Mesothelial cell of epicardium (in vitro differentiated cells): Measurements from ENCODE around the gene UGCG. TPM values are rescaled to one million over a fixed set of nuclear protein-coding genes. Genes with fewer than 3 reads are reported as not detected.
A peak's percentile ranks its signal among the peaks of the same experiment; 100 is the strongest.
"Not testable (repeated sequence)": the region's sequence is repeated elsewhere in the genome, so short reads cannot be mapped to it uniquely, and the experiment has no call there.

Source experiments
- DNase-seq, 2 experiments: peaks; one replicate each; pipeline ENCODE4 v3.0.0; 2021; ENCODE audit warnings: low spot score in 2 of 2; ENCODE audit not compliant: unreplicated experiment in 2 of 2
- H3K27ac Mint-ChIP-seq: 2 replicates; pipeline ENCODE4 v1.8.0; 2021; ENCODE audit warnings: mixed read lengths
- H3K27me3 Mint-ChIP-seq: 2 replicates; pipeline ENCODE4 v1.8.0; 2021; ENCODE audit warnings: low read depth, mixed read lengths
- H3K36me3 Mint-ChIP-seq: 2 replicates; pipeline ENCODE4 v1.8.0; 2021; ENCODE audit warnings: mixed read lengths
- H3K4me1 Mint-ChIP-seq: 2 replicates; pipeline ENCODE4 v1.8.0; 2021; ENCODE audit warnings: mixed read lengths
- H3K4me3 Mint-ChIP-seq: 2 replicates; pipeline ENCODE4 v1.8.0; 2021; ENCODE audit warnings: mild to moderate bottlenecking, moderate library complexity, mixed read lengths
- H3K9me3 Mint-ChIP-seq: 2 replicates; pipeline ENCODE4 v1.8.0; 2021; ENCODE audit warnings: mixed read lengths
- CTCF ChIP-seq: fragments of 200-600 bp; sonication (generic); IDR thresholded peaks from one replicate; pipeline ENCODE4 v1.5.0; 2021; ENCODE audit warnings: antibody characterized with exemption; ENCODE audit not compliant: unreplicated experiment
- total RNA-seq: library from RNA; stranded (reverse); gene quantifications from 3 replicates; pipeline ENCODE4 v1.2.1, GENCODE V29; 2021

UGCG gene
- total RNA-seq, 1 donor from 2014 or later: 27.0 TPM

GRCh38 chr9:111900858-111901612, 4.4 kb downstream of the UGCG start:
- Mint-ChIP-seq H3K4me1 (peaks cover 16% of the 10 kb centered on the region), H3K27ac (no peak overlapping the region), H3K36me3 (no peaks in the 10 kb centered on the region), H3K27me3 (no peaks in the 10 kb centered on the region), H3K9me3 (no peaks in the 10 kb centered on the region), H3K4me3 (no peak overlapping the region)
- no peak for TF ChIP-seq CTCF
- no peak for DNase-seq

- Mint-ChIP-seq H3K36me3 (peaks cover 4% of the 10 kb centered on the region), H3K9me3 (no peaks in the 10 kb centered on the region), H3K4me3 (no peak overlapping the region), H3K27ac (no peak overlapping the region), H3K27me3 (no peaks in the 10 kb centered on the region), H3K4me1 (peaks cover 16% of the 10 kb centered on the region)
- no peak for DNase-seq
- TF ChIP-seq CTCF: no peak
Measured at GRCh38 chr9:111902391-111903139, 6.0 kb downstream of the UGCG start.

- H3K27me3 Mint-ChIP-seq, H3K4me3 Mint-ChIP-seq, H3K36me3 Mint-ChIP-seq, DNase-seq, H3K9me3 Mint-ChIP-seq: not testable (repeated sequence)
- H3K4me1 Mint-ChIP-seq: peaks cover 18% of the 10 kb centered on the region
- H3K27ac Mint-ChIP-seq: peak overlapping the region; percentile 66
Measured at GRCh38 chr9:111903535-111903934, 6.9 kb downstream of the UGCG start.

- no peak for DNase-seq
- Mint-ChIP-seq H3K4me3 (no peak overlapping the region), H3K27me3 (no peaks in the 10 kb centered on the region), H3K4me1 (peaks cover 20% of the 10 kb centered on the region), H3K27ac (peak overlapping the region; percentile 66), H3K9me3 (no peaks in the 10 kb centered on the region), H3K36me3 (peaks cover 4% of the 10 kb centered on the region)
- TF ChIP-seq CTCF: no peak
Measured at GRCh38 chr9:111904026-111904425, 7.4 kb downstream of the UGCG start.

- Mint-ChIP-seq H3K36me3 (peaks cover 4% of the 10 kb centered on the region), H3K27me3 (no peaks in the 10 kb centered on the region), H3K27ac (peak overlapping the region; percentile 52), H3K4me1 (peaks cover 26% of the 10 kb centered on the region), H3K9me3 (no peaks in the 10 kb centered on the region), H3K4me3 (no peak overlapping the region)
- DNase-seq: no peak
- TF ChIP-seq CTCF: no peak
Measured at GRCh38 chr9:111904891-111905291, 8.3 kb downstream of the UGCG start.

GRCh38 chr9:111907147-111907546, 10.5 kb downstream of the UGCG start:
- TF ChIP-seq CTCF: no peak
- Mint-ChIP-seq H3K27me3 (no peaks in the 10 kb centered on the region), H3K27ac (no peak overlapping the region), H3K4me1 (peaks cover 23% of the 10 kb centered on the region), H3K4me3 (no peak overlapping the region), H3K36me3 (peaks cover 4% of the 10 kb centered on the region), H3K9me3 (no peaks in the 10 kb centered on the region)
- DNase-seq: no peak
